Liver (tissue), 9 donors: ENCODE results near the gene DPP4. TPM values are rescaled to one million over a fixed set of nuclear protein-coding genes. Genes with fewer than 3 reads are reported as not detected.

Source experiments
- DNase-seq: peaks from one replicate; pipeline ENCODE4 v3.0.0-alpha.2; 2017; ENCODE audit warnings: low spot score
- H3K27ac ChIP-seq, 2 donors: one replicate each; pipeline ENCODE4 v1.7.0; 2013; ENCODE audit warnings: inconsistent platforms in 2 of 2, low read length in 2 of 2, control low read depth in 1 of 2, low read depth in 1 of 2, mild to moderate bottlenecking in 1 of 2
- H3K27me3 ChIP-seq, 4 donors: one replicate each; pipeline versions ENCODE4 v1.6.1 to v1.7.0; 2013; ENCODE audit warnings: low read length in 3 of 4, inconsistent platforms in 1 of 4, mild to moderate bottlenecking in 1 of 4, moderate library complexity in 1 of 4; ENCODE audit not compliant: control insufficient read depth in 4 of 4, insufficient read depth in 4 of 4
- H3K36me3 ChIP-seq, 4 donors: one replicate each; pipeline versions ENCODE4 v1.6.1 to v1.7.0; 2013; ENCODE audit warnings: low read length in 3 of 4, mild to moderate bottlenecking in 3 of 4, low read depth in 1 of 4, moderate library complexity in 1 of 4; ENCODE audit not compliant: control insufficient read depth in 4 of 4, insufficient read depth in 3 of 4
- H3K4me1 ChIP-seq, 4 donors: one replicate each; pipeline versions ENCODE4 v1.6.1 to v1.7.0; 2013; ENCODE audit warnings: low read length in 3 of 4, mild to moderate bottlenecking in 3 of 4, moderate library complexity in 1 of 4; ENCODE audit not compliant: control insufficient read depth in 4 of 4, insufficient read depth in 4 of 4
- H3K4me3 ChIP-seq, 3 donors: one replicate each; pipeline versions ENCODE4 v1.6.1 to v1.7.0; 2013; ENCODE audit warnings: low read length in 3 of 3, control low read depth in 1 of 3, low read depth in 1 of 3, mild to moderate bottlenecking in 1 of 3
- H3K9ac ChIP-seq, 2 donors: one replicate each; pipeline ENCODE4 v1.7.0; 2013; ENCODE audit warnings: low read length in 2 of 2, mild to moderate bottlenecking in 2 of 2, moderate library complexity in 2 of 2, control low read depth in 1 of 2, low read depth in 1 of 2
- H3K9me3 ChIP-seq, 4 donors: one replicate each; pipeline versions ENCODE4 v1.6.1 to v1.7.0; 2013; ENCODE audit warnings: low read length in 3 of 4; ENCODE audit not compliant: control insufficient read depth in 4 of 4
- ATF3 ChIP-seq: IDR thresholded peaks from 2 replicates; pipeline ENCODE4 v1.6.1; 2016; ENCODE audit warnings: antibody characterized with exemption
- CTCF ChIP-seq: fragments of 150-350 bp; IDR thresholded peaks from 2 replicates; pipeline ENCODE4 v1.5.1; 2017; ENCODE audit warnings: improper control_type of control experiment, low read depth, low read length; ENCODE audit not compliant: missing input control
- FOXA1 ChIP-seq: IDR thresholded peaks from 2 replicates; pipeline ENCODE4 v1.6.1; 2016; ENCODE audit warnings: antibody characterized with exemption
- GABPA ChIP-seq, 2 donors: IDR thresholded peaks in 1 of 2; conservative IDR thresholded peaks in 1 of 2; 2 replicates each; pipeline ENCODE4 v1.6.1; 2016; ENCODE audit warnings: antibody characterized with exemption in 2 of 2, mild to moderate bottlenecking in 1 of 2, moderate library complexity in 1 of 2
- HNF4G ChIP-seq: IDR thresholded peaks from 2 replicates; pipeline ENCODE4 v1.6.1; 2016; ENCODE audit warnings: antibody characterized with exemption
- JUND ChIP-seq, 2 donors: IDR thresholded peaks; 2 replicates each; pipeline ENCODE4 v1.6.1; 2016; ENCODE audit warnings: antibody characterized with exemption in 2 of 2
- MAX ChIP-seq: IDR thresholded peaks from 2 replicates; pipeline ENCODE4 v1.6.1; 2016; ENCODE audit warnings: antibody characterized with exemption
- REST ChIP-seq: IDR thresholded peaks from 2 replicates; pipeline ENCODE4 v1.6.1; 2016; ENCODE audit warnings: antibody characterized with exemption, mild to moderate bottlenecking
- RXRA ChIP-seq, 2 donors: IDR thresholded peaks; 2 replicates each; pipeline ENCODE4 v1.6.1; 2017 to 2018; ENCODE audit warnings: antibody characterized with exemption in 2 of 2, mild to moderate bottlenecking in 1 of 2
- SP1 ChIP-seq: IDR thresholded peaks from 2 replicates; pipeline ENCODE4 v1.6.1; 2018; ENCODE audit warnings: antibody characterized with exemption, mild to moderate bottlenecking
- TAF1 ChIP-seq: conservative IDR thresholded peaks from 2 replicates; pipeline ENCODE4 v1.6.1; 2016; ENCODE audit warnings: antibody characterized with exemption, mild to moderate bottlenecking
- YY1 ChIP-seq: IDR thresholded peaks from 2 replicates; pipeline ENCODE4 v1.6.1; 2016; ENCODE audit warnings: antibody characterized with exemption, mild to moderate bottlenecking
- ZBTB33 ChIP-seq: IDR thresholded peaks from 2 replicates; pipeline ENCODE4 v1.6.1; 2016; ENCODE audit warnings: antibody characterized with exemption
- WGBS: extraction: QIAGEN DNeasy Blood & Tissue Kit; methylation state at CpG from one replicate; pipeline ENCODE4 v1.1.7; 2013; 5-methylcytosine and 5-hydroxymethylcytosine counted together
- polyA plus RNA-seq, 2 donors: library from polyadenylated mRNA; stranded (reverse) in 1 of 2; unstranded in 1 of 2; fragments of 200-250 nt in 1 of 2; fragments of >200 nt in 1 of 2; fragmentation: Nextera tagmentation in 1 of 2; extraction: Ambion mirVana in 1 of 2; gene quantifications; one replicate each; pipeline versions ENCODE4 v1.2.1 to v1.2.3, GENCODE V29; 2013 to 2015
- total RNA-seq, 2 donors: library from RNA; depleted of rRNA; stranded (reverse); fragments of >200 nt; gene quantifications; one replicate each; pipeline ENCODE4 v1.2.3, GENCODE V29; 2014
- donor health status: healthy.
- donor health status: healthy.
- donor health status: healthy.
- donor health status: healthy.
- donor health status: healthy.

Gene DPP4
- total and polyA plus RNA-seq, 4 donors: 9.6 to 30.1 (median 13.5) TPM

GRCh38 chr2:162043132-162043531, 30.9 kb downstream of the DPP4 start (continued):
- TF ChIP-seq GABPA (IDR thresholded peaks at IDR 0.05 in 1 of 2, conservative IDR thresholded peaks at IDR 0.05 in 1 of 2): no peak
- TF ChIP-seq TAF1: no peak

- H3K4me1 ChIP-seq: no peaks in the 10 kb centered on the region
- TF ChIP-seq ZBTB33: no peak
- TF ChIP-seq FOXA1: no peak
- TF ChIP-seq CTCF: no peak
- TF ChIP-seq YY1: no peak
- TF ChIP-seq GABPA (IDR thresholded peaks at IDR 0.05 in 1 of 2, conservative IDR thresholded peaks at IDR 0.05 in 1 of 2): no peak
- no peak for TF ChIP-seq JUND (IDR thresholded peaks at IDR 0.05)
- TF ChIP-seq HNF4G: no peak
- TF ChIP-seq MAX: no peak
- no peak for DNase-seq
- no peaks in the 10 kb centered on the region for H3K9me3 ChIP-seq
- H3K27me3 ChIP-seq: no peaks in the 10 kb centered on the region
- no peak overlapping the region for H3K27ac ChIP-seq
- H3K36me3 ChIP-seq: peaks cover 0 to 16% (median 7%) of the 10 kb centered on the region in 4 donors
- WGBS: 87% methylated on average over 1 of the region's 1 CpG
- no peak overlapping the region for H3K4me3 ChIP-seq
- H3K9ac ChIP-seq: no peak overlapping the region
Observed at GRCh38 chr2:162041485-162041884, 32.5 kb downstream of the DPP4 start.

- H3K27ac ChIP-seq: no peak overlapping the region
- no peaks in the 10 kb centered on the region for H3K4me1 ChIP-seq
- no peak for DNase-seq
- no peak overlapping the region for H3K9ac ChIP-seq
- no peak overlapping the region for H3K4me3 ChIP-seq
- H3K36me3 ChIP-seq: peaks cover 0 to 10% (median 6%) of the 10 kb centered on the region in 4 donors
- H3K27me3 ChIP-seq: no peaks in the 10 kb centered on the region
- TF ChIP-seq ATF3: no peak
- no peak for TF ChIP-seq FOXA1
- TF ChIP-seq SP1: no peak
- TF ChIP-seq REST: no peak
- TF ChIP-seq RXRA (IDR thresholded peaks at IDR 0.05): no peak
- H3K9me3 ChIP-seq: no peaks in the 10 kb centered on the region
Observed at GRCh38 chr2:162038725-162039124, 35.3 kb downstream of the DPP4 start.
